PC-9 (cell line): ENCODE results near the gene FKBP1B. TPM values are rescaled to one million over a fixed set of nuclear protein-coding genes. Genes with fewer than 3 reads are reported as not detected.

Experiments
- BruUV-seq: library from RNA; stranded (reverse); fragments of 400-500 nt; replicated peaks from 2 replicates; lab custom pipeline; 2021; lab: Mats Ljungman, UMichigan
- CTCF ChIA-PET: fragments of 300-600 bp; sonication (Branson Sonifier 250); formaldehyde crosslinking; loops from one replicate; lab custom pipeline; 2022; ENCODE audit warnings: antibody characterized with exemption; lab: Charles Lee
- POLR2A ChIA-PET: fragments of 300-600 bp; sonication (Branson Sonifier 250); formaldehyde crosslinking; loops from one replicate; lab custom pipeline; 2022; ENCODE audit warnings: antibody characterized with exemption; ENCODE audit not compliant: unreplicated experiment; lab: Charles Lee
- DNase-seq, 2 experiments: peaks; one replicate each; pipeline versions ENCODE4 v3.0.0 to v3.0.0-alpha.2; 2015 to 2022; ENCODE audit warnings: mixed read lengths in 1 of 2
- H2AFZ ChIP-seq: fragments of 200-600 bp; sonication (generic); 2 replicates; pipeline ENCODE4 v1.8.1; 2017; ENCODE audit warnings: antibody characterized with exemption
- H3F3A ChIP-seq: fragments of 200-600 bp; sonication (generic); 2 replicates; pipeline ENCODE4 v1.8.1; 2017; ENCODE audit warnings: antibody characterized with exemption, mild to moderate bottlenecking, low read depth; ENCODE audit not compliant: insufficient read depth
- H3K27ac ChIP-seq: fragments of 200-600 bp; sonication (generic); 2 replicates; pipeline ENCODE4 v1.6.1; 2016; ENCODE audit warnings: mixed run types
- H3K27me3 ChIP-seq: fragments of 200-600 bp; sonication (generic); 2 replicates; pipeline ENCODE4 v1.6.1; 2016; ENCODE audit warnings: low read depth, mixed run types; ENCODE audit not compliant: insufficient read depth
- H3K36me3 ChIP-seq: fragments of 200-600 bp; sonication (generic); 2 replicates; pipeline ENCODE4 v1.6.1; 2016; ENCODE audit warnings: low read depth, mixed run types
- H3K4me1 ChIP-seq: fragments of 200-600 bp; sonication (generic); replicated peaks from 2 replicates; pipeline ENCODE4 v1.6.1; 2016; ENCODE audit warnings: mixed run types; ENCODE audit not compliant: insufficient read depth
- H3K4me2 ChIP-seq: fragments of 200-600 bp; sonication (generic); 2 replicates; pipeline ENCODE4 v1.6.1; 2017; ENCODE audit warnings: mixed run types
- H3K4me3 ChIP-seq: fragments of 200-600 bp; sonication (generic); 2 replicates; pipeline ENCODE4 v1.6.1; 2016; ENCODE audit warnings: mixed run types
- H3K79me2 ChIP-seq: fragments of 200-600 bp; sonication (generic); 2 replicates; pipeline ENCODE4 v1.6.1; 2017; ENCODE audit warnings: low read depth, mixed run types
- H3K9me2 ChIP-seq: fragments of 200-600 bp; sonication (generic); 2 replicates; pipeline ENCODE4 v1.8.1; 2017; ENCODE audit warnings: mild to moderate bottlenecking; ENCODE audit not compliant: insufficient read depth
- H3K9me3 ChIP-seq: fragments of 200-600 bp; sonication (generic); 2 replicates; pipeline ENCODE4 v1.8.1; 2016; ENCODE audit warnings: low read depth; ENCODE audit not compliant: insufficient read depth
- H4K20me1 ChIP-seq: fragments of 200-600 bp; sonication (generic); 2 replicates; pipeline ENCODE4 v1.8.1; 2017; ENCODE audit not compliant: insufficient read depth
- CTCF ChIP-seq: fragments of 200-600 bp; sonication (generic); conservative IDR thresholded peaks from 2 replicates; pipeline ENCODE4 v1.6.1; 2017; ENCODE audit warnings: mixed run types, antibody characterized with exemption, mild to moderate bottlenecking, moderate library complexity
- EZH2 ChIP-seq: fragments of 200-600 bp; sonication (generic); IDR thresholded peaks from 2 replicates; pipeline ENCODE4 v1.8.0; 2017; ENCODE audit warnings: antibody characterized with exemption, low read depth
- intact Hi-C: fragments of 100-400 bp; cut with micrococcal nuclease; formaldehyde crosslinking; loops from one replicate; pipeline ENCODE4 v1.10.0; 2022; ENCODE audit not compliant: unreplicated experiment
- total RNA-seq: library from RNA; stranded (reverse); gene quantifications from 2 replicates; pipeline ENCODE4 v1.2.3, GENCODE V29; 2021

Gene FKBP1B
- total RNA-seq, 1 experiment from 2014 or later: 4.5 TPM

- H3K27me3 ChIP-seq: no peaks in the 10 kb centered on the region
- DNase-seq: no peak
- no peaks in the 10 kb centered on the region for H3K79me2 ChIP-seq
- TF ChIP-seq CTCF (no peak), EZH2 (no peak)
- H3K4me2 ChIP-seq: no peak overlapping the region
- H3K36me3 ChIP-seq: no peaks in the 10 kb centered on the region
- ChIA-PET POLR2A (no interaction called here), CTCF (no interaction called here)
- no peak overlapping the region for H3K27ac ChIP-seq
- peaks cover 48% of the 10 kb centered on the region for H3K4me1 ChIP-seq
- no peak overlapping the region for H3K4me3 ChIP-seq
- BruUV-seq: no TSS peak
- peaks cover 50% of the 10 kb centered on the region for H3F3A ChIP-seq
- H3K9me2 ChIP-seq: no peaks in the 10 kb centered on the region
- H4K20me1 ChIP-seq: no peaks in the 10 kb centered on the region
- no peaks in the 10 kb centered on the region for H3K9me3 ChIP-seq
- H2AFZ ChIP-seq: no peak overlapping the region
- intact Hi-C loops: no loop called here
Measured at GRCh38 chr2:24017711-24018110, 31.8 kb upstream of the FKBP1B start.

DNA sequence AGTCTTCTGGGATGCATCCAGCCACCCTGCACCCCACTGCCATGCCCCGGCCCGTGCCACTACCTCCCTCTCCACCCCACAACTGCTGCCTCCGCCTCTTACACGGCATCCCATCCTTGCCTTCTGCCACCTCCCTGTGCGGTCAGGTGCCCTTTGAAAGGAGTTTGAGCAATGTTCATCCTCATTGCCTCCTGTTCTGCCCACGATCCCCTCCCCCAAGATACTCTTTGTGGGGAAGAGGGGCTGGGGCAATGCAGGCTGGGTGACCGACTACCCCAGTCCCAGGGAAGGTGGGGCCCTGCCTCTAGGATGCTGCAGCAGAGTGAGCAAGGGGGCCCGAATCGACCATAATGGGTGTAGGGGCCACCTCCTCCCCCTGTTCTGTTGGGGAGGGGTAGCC, 31.3 kb upstream of the FKBP1B start:
- BruUV-seq: no TSS peak
- H3K4me1 ChIP-seq: peaks cover 47% of the 10 kb centered on the region
- no peaks in the 10 kb centered on the region for H3K27me3 ChIP-seq
- no peaks in the 10 kb centered on the region for H3K9me2 ChIP-seq
- H3K9me3 ChIP-seq: no peaks in the 10 kb centered on the region
- H3F3A ChIP-seq: peaks cover 48% of the 10 kb centered on the region
- H3K27ac ChIP-seq: no peak overlapping the region
- H3K36me3 ChIP-seq: no peaks in the 10 kb centered on the region
- H3K4me2 ChIP-seq: no peak overlapping the region
- H3K4me3 ChIP-seq: no peak overlapping the region
- intact Hi-C loops: no loop called here
- no peak for TF ChIP-seq CTCF
- TF ChIP-seq EZH2: no peak
- DNase-seq: no peak
- POLR2A ChIA-PET: no interaction called here
- H3K79me2 ChIP-seq: no peaks in the 10 kb centered on the region
- H2AFZ ChIP-seq: no peak overlapping the region
- H4K20me1 ChIP-seq: no peaks in the 10 kb centered on the region
- CTCF ChIA-PET: no interaction called here

- H3K4me1 ChIP-seq: peaks cover 42% of the 10 kb centered on the region
- peaks cover 47% of the 10 kb centered on the region for H3F3A ChIP-seq
- H3K4me3 ChIP-seq: no peak overlapping the region
- intact Hi-C loops: no loop called here
- no peaks in the 10 kb centered on the region for H3K9me3 ChIP-seq
- H3K27me3 ChIP-seq: no peaks in the 10 kb centered on the region
- TF ChIP-seq EZH2 (no peak), CTCF (no peak)
- no TSS peak for BruUV-seq
- H2AFZ ChIP-seq: no peak overlapping the region
- no peak overlapping the region for H3K4me2 ChIP-seq
- no peaks in the 10 kb centered on the region for H3K36me3 ChIP-seq
- H3K27ac ChIP-seq: no peak overlapping the region
- CTCF ChIA-PET: no interaction called here
- no peaks in the 10 kb centered on the region for H3K79me2 ChIP-seq
- DNase-seq: no peak
- H4K20me1 ChIP-seq: no peaks in the 10 kb centered on the region
- H3K9me2 ChIP-seq: no peaks in the 10 kb centered on the region
- POLR2A ChIA-PET: no interaction called here
Measured at GRCh38 chr2:24019729-24020128, 29.8 kb upstream of the FKBP1B start.
